ENCODE results near the gene PSMB7. TPM values are rescaled to one million over a fixed set of nuclear protein-coding genes. Genes with fewer than 3 reads are reported as not detected.

PSMB7 gene
- total RNA-seq, 1 experiment from 2014 or later = 380 TPM

- intact Hi-C loops (cut with micrococcal nuclease; ENCODE audit: unreplicated experiment) = no loop called here
- Histone ChIP-seq H3K27ac (ENCODE audit: low read depth, low read length, poor library complexity, severe bottlenecking) (no peak within 1 kb of the TSS), H3K4me3 (ENCODE audit: low read depth, low read length, poor library complexity, severe bottlenecking) (peak within 1 kb of the TSS; percentile 38), H3K36me3 (ENCODE audit: insufficient read depth, low read length, poor library complexity, severe bottlenecking) (no peaks in the 10 kb centered on the region), H3K4me1 (ENCODE audit: insufficient read depth, low read length, poor library complexity, severe bottlenecking) (peaks cover 8% of the 10 kb centered on the region), H3K9me3 (ENCODE audit: low read depth, low read length, poor library complexity, severe bottlenecking) (no peaks in the 10 kb centered on the region), H3K27me3 (replicated peaks; ENCODE audit: insufficient read depth, low read depth, low read length, poor library complexity) (no peaks in the 10 kb centered on the region)
- CTCF ChIA-PET = no interaction called here
- BruUV-seq (replicated peaks) = no TSS peak
- POLR2A ChIA-PET (ENCODE audit: low non-redundant PET) = no interaction called here
- peak; percentile 48 for DNase-seq (ENCODE audit: low spot score)
- TF ChIP-seq EZH2 (IDR thresholded peaks at IDR 0.05; ENCODE audit: borderline replicate concordance, low read depth, low read length, poor library complexity, severe bottlenecking) (no peak), CTCF (conservative IDR thresholded peaks at IDR 0.05; ENCODE audit: low read depth, low read length) (no peak)
These were observed 35.1 kb upstream of the PSMB7 start, which contains the start of gene ADGRD2 for GRCh38 chr9:124450241-124450924. Gene ADGRD2 (plus strand): TSS chr9:124450451. CDS start chr9:124451667, 1,216 bp downstream.

- no peak overlapping the region for H3K27ac ChIP-seq (ENCODE audit: low read depth, low read length, poor library complexity, severe bottlenecking)
- intact Hi-C loops (cut with micrococcal nuclease; ENCODE audit: unreplicated experiment) = no loop called here
- H3K4me3 ChIP-seq (ENCODE audit: low read depth, low read length, poor library complexity, severe bottlenecking) = no peak overlapping the region
- CTCF ChIA-PET = no interaction called here
- no peaks in the 10 kb centered on the region for H3K27me3 ChIP-seq (replicated peaks; ENCODE audit: insufficient read depth, low read depth, low read length, poor library complexity)
- no peak for DNase-seq (ENCODE audit: low spot score)
- H3K36me3 ChIP-seq (ENCODE audit: insufficient read depth, low read length, poor library complexity, severe bottlenecking) = no peaks in the 10 kb centered on the region
- H3K4me1 ChIP-seq (ENCODE audit: insufficient read depth, low read length, poor library complexity, severe bottlenecking) = peaks cover 8% of the 10 kb centered on the region
- no peak for TF ChIP-seq EZH2 (IDR thresholded peaks at IDR 0.05; ENCODE audit: borderline replicate concordance, low read depth, low read length, poor library complexity, severe bottlenecking)
- no peak for TF ChIP-seq CTCF (conservative IDR thresholded peaks at IDR 0.05; ENCODE audit: low read depth, low read length)
- POLR2A ChIA-PET (ENCODE audit: low non-redundant PET) = no interaction called here
- no TSS peak for BruUV-seq (replicated peaks)
- no peaks in the 10 kb centered on the region for H3K9me3 ChIP-seq (ENCODE audit: low read depth, low read length, poor library complexity, severe bottlenecking)
These were observed 34.3 kb upstream of the PSMB7 start for GRCh38 chr9:124449381-124450151.

- CTCF ChIA-PET = no interaction called here
- Histone ChIP-seq H3K4me1 (ENCODE audit: insufficient read depth, low read length, poor library complexity, severe bottlenecking) (peaks cover 8% of the 10 kb centered on the region), H3K4me3 (ENCODE audit: low read depth, low read length, poor library complexity, severe bottlenecking) (no peak overlapping the region), H3K27me3 (replicated peaks; ENCODE audit: insufficient read depth, low read depth, low read length, poor library complexity) (no peaks in the 10 kb centered on the region), H3K9me3 (ENCODE audit: low read depth, low read length, poor library complexity, severe bottlenecking) (no peaks in the 10 kb centered on the region), H3K27ac (ENCODE audit: low read depth, low read length, poor library complexity, severe bottlenecking) (no peak overlapping the region), H3K36me3 (ENCODE audit: insufficient read depth, low read length, poor library complexity, severe bottlenecking) (no peaks in the 10 kb centered on the region)
- intact Hi-C loops (cut with micrococcal nuclease; ENCODE audit: unreplicated experiment) = no loop called here
- no peak for DNase-seq (ENCODE audit: low spot score)
- TF ChIP-seq EZH2 (IDR thresholded peaks at IDR 0.05; ENCODE audit: borderline replicate concordance, low read depth, low read length, poor library complexity, severe bottlenecking) (no peak), CTCF (conservative IDR thresholded peaks at IDR 0.05; ENCODE audit: low read depth, low read length) (no peak)
- no TSS peak for BruUV-seq (replicated peaks)
- POLR2A ChIA-PET (ENCODE audit: low non-redundant PET) = no interaction called here
These were observed 32.8 kb upstream of the PSMB7 start for GRCh38 chr9:124448019-124448418.
